Effector memory CD8-positive, alpha-beta T cell (primary cell): Measurements from ENCODE around the gene ZNF423.

ENCODE experiments used
- ATAC-seq: fragments of 150-1000 bp; cut with Tn5 transposase; replicated peaks from 2 replicates; pipeline ENCODE4 v1.10.0; 2021; ENCODE audit warnings: mild to moderate bottlenecking, moderate library complexity
- DNase-seq, 3 experiments: peaks; one replicate each; pipeline ENCODE4 v3.0.0; 2021
- H3K27ac Mint-ChIP-seq, 2 donors: one replicate each; pipeline ENCODE4 v1.8.0; 2022; ENCODE audit warnings: mild to moderate bottlenecking in 2 of 2, mixed read lengths in 2 of 2, moderate library complexity in 2 of 2
- H3K27me3 Mint-ChIP-seq, 2 donors: one replicate each; pipeline ENCODE4 v1.8.0; 2022; ENCODE audit warnings: mixed read lengths in 2 of 2
- H3K36me3 Mint-ChIP-seq: one replicate; pipeline ENCODE4 v1.8.0; 2022; ENCODE audit warnings: mild to moderate bottlenecking, moderate library complexity, mixed read lengths; ENCODE audit not compliant: insufficient read depth
- H3K4me1 Mint-ChIP-seq, 2 donors: one replicate each; pipeline ENCODE4 v1.8.0; 2022; ENCODE audit warnings: low read depth in 2 of 2, mixed read lengths in 2 of 2
- H3K4me3 Mint-ChIP-seq, 2 donors: one replicate each; pipeline ENCODE4 v1.8.0; 2022; ENCODE audit warnings: mild to moderate bottlenecking in 2 of 2, mixed read lengths in 2 of 2, moderate library complexity in 2 of 2
- H3K9me3 Mint-ChIP-seq, 2 donors: one replicate each; pipeline ENCODE4 v1.8.0; 2022; ENCODE audit warnings: mixed read lengths in 2 of 2

ZNF423 gene

GRCh38 chr16:49663081-49664065 lies 192.5 kb downstream of the ZNF423 start:
- H3K27me3 Mint-ChIP-seq: peaks cover 0 to 18% of the 10 kb centered on the region in 2 donors
- DNase-seq (no peak), ATAC-seq (no peak)
- H3K9me3 Mint-ChIP-seq: no peaks in the 10 kb centered on the region
- no peak overlapping the region for H3K4me3 Mint-ChIP-seq
- H3K36me3 Mint-ChIP-seq: no peaks in the 10 kb centered on the region
- no peaks in the 10 kb centered on the region for H3K4me1 Mint-ChIP-seq
- H3K27ac Mint-ChIP-seq: no peak overlapping the region

- peaks cover 3% of the 10 kb centered on the region for H3K36me3 Mint-ChIP-seq
- no peaks in the 10 kb centered on the region for H3K9me3 Mint-ChIP-seq
- H3K4me3 Mint-ChIP-seq: no peak overlapping the region
- ATAC-seq: no peak
- H3K27me3 Mint-ChIP-seq: peaks cover 6 to 23% of the 10 kb centered on the region in 2 donors
- H3K4me1 Mint-ChIP-seq: no peaks in the 10 kb centered on the region
- H3K27ac Mint-ChIP-seq: no peak overlapping the region
- no peak for DNase-seq
These were observed 193.3 kb downstream of the ZNF423 start for GRCh38 chr16:49662569-49662968.

- no peak for DNase-seq
- peaks cover 6 to 23% of the 10 kb centered on the region in 2 donors for H3K27me3 Mint-ChIP-seq
- H3K9me3 Mint-ChIP-seq: no peaks in the 10 kb centered on the region
- no peaks in the 10 kb centered on the region for H3K4me1 Mint-ChIP-seq
- H3K36me3 Mint-ChIP-seq: peaks cover 3% of the 10 kb centered on the region
- no peak for ATAC-seq
- H3K27ac Mint-ChIP-seq: peak overlapping the region in 1 of 2 donors; percentile 20
- no peak overlapping the region for H3K4me3 Mint-ChIP-seq
These were observed 194.3 kb downstream of the ZNF423 start for GRCh38 chr16:49661465-49662187.

- ATAC-seq (no peak), DNase-seq (no peak)
- H3K27me3 Mint-ChIP-seq: peaks cover 6 to 23% of the 10 kb centered on the region in 2 donors
- H3K27ac Mint-ChIP-seq: no peak overlapping the region
- H3K9me3 Mint-ChIP-seq: no peaks in the 10 kb centered on the region
- H3K36me3 Mint-ChIP-seq: peaks cover 3% of the 10 kb centered on the region
- H3K4me3 Mint-ChIP-seq: no peak overlapping the region
- no peaks in the 10 kb centered on the region for H3K4me1 Mint-ChIP-seq
These were observed 195.3 kb downstream of the ZNF423 start for GRCh38 chr16:49660626-49661025.

GRCh38 chr16:49659356-49659755 lies 196.6 kb downstream of the ZNF423 start:
- DNase-seq: no peak
- no peak overlapping the region for H3K27ac Mint-ChIP-seq
- H3K4me1 Mint-ChIP-seq: no peaks in the 10 kb centered on the region

GRCh38 chr16:49658531-49658930 lies 197.4 kb downstream of the ZNF423 start:
- Mint-ChIP-seq H3K27ac (no peak overlapping the region), H3K36me3 (peaks cover 3% of the 10 kb centered on the region), H3K27me3 (peaks cover 6 to 29% of the 10 kb centered on the region in 2 donors), H3K4me1 (no peaks in the 10 kb centered on the region), H3K9me3 (no peaks in the 10 kb centered on the region), H3K4me3 (no peak overlapping the region)
- ATAC-seq (no peak), DNase-seq (no peak)

More at GRCh38 chr16:49659356-49659755, 196.6 kb downstream of the ZNF423 start:
- Mint-ChIP-seq H3K27me3 (peaks cover 6 to 23% of the 10 kb centered on the region in 2 donors), H3K4me3 (no peak overlapping the region), H3K36me3 (peaks cover 3% of the 10 kb centered on the region), H3K9me3 (no peaks in the 10 kb centered on the region)
- no peak for ATAC-seq

GRCh38 chr16:49657736-49658465 lies 198.0 kb downstream of the ZNF423 start:
- H3K27ac Mint-ChIP-seq: no peak overlapping the region
- H3K27me3 Mint-ChIP-seq: peaks cover 6 to 31% of the 10 kb centered on the region in 2 donors
- H3K36me3 Mint-ChIP-seq: peaks cover 3% of the 10 kb centered on the region
- H3K9me3 Mint-ChIP-seq: no peaks in the 10 kb centered on the region
- H3K4me3 Mint-ChIP-seq: no peak overlapping the region
- ATAC-seq (no peak), DNase-seq (no peak)
- H3K4me1 Mint-ChIP-seq: no peaks in the 10 kb centered on the region

- Mint-ChIP-seq H3K9me3 (peaks cover 0 to 1% of the 10 kb centered on the region in 2 donors), H3K4me1 (no peaks in the 10 kb centered on the region), H3K36me3 (peaks cover 3% of the 10 kb centered on the region), H3K27ac (no peak overlapping the region), H3K27me3 (peaks cover 6 to 22% of the 10 kb centered on the region in 2 donors), H3K4me3 (no peak overlapping the region)
- DNase-seq (no peak), ATAC-seq (no peak)
These were observed 201.5 kb downstream of the ZNF423 start for GRCh38 chr16:49654425-49654824.

GRCh38 chr16:49653577-49653976 lies 202.3 kb downstream of the ZNF423 start:
- H3K4me3 Mint-ChIP-seq: no peak overlapping the region
- peaks cover 3% of the 10 kb centered on the region for H3K36me3 Mint-ChIP-seq

GRCh38 chr16:49653173-49653570 lies 202.7 kb downstream of the ZNF423 start:
- Mint-ChIP-seq H3K4me1 (no peaks in the 10 kb centered on the region), H3K27me3 (peaks cover 6 to 12% of the 10 kb centered on the region in 2 donors), H3K4me3 (no peak overlapping the region), H3K9me3 (peaks cover under 1 to 2% of the 10 kb centered on the region in 2 donors), H3K27ac (no peak overlapping the region), H3K36me3 (peaks cover 3% of the 10 kb centered on the region)
- DNase-seq: no peak
- no peak for ATAC-seq

More at GRCh38 chr16:49653577-49653976, 202.3 kb downstream of the ZNF423 start:
- H3K27me3 Mint-ChIP-seq: peaks cover 6 to 16% of the 10 kb centered on the region in 2 donors
- no peak overlapping the region for H3K27ac Mint-ChIP-seq
- H3K9me3 Mint-ChIP-seq: peaks cover 0 to 2% of the 10 kb centered on the region in 2 donors
- no peaks in the 10 kb centered on the region for H3K4me1 Mint-ChIP-seq
- no peak for ATAC-seq
- DNase-seq: no peak

GRCh38 chr16:49652456-49653172 lies 203.3 kb downstream of the ZNF423 start:
- Mint-ChIP-seq H3K27ac (no peak overlapping the region), H3K36me3 (no peaks in the 10 kb centered on the region), H3K9me3 (peaks cover 6 to 7% of the 10 kb centered on the region in 2 donors), H3K27me3 (peaks cover under 1 to 9% of the 10 kb centered on the region in 2 donors), H3K4me3 (no peak overlapping the region), H3K4me1 (no peaks in the 10 kb centered on the region)
- no peak for ATAC-seq
- DNase-seq: no peak

- H3K36me3 Mint-ChIP-seq: no peaks in the 10 kb centered on the region
- H3K4me1 Mint-ChIP-seq: no peaks in the 10 kb centered on the region
- no peak overlapping the region for H3K4me3 Mint-ChIP-seq
- ATAC-seq: no peak
- peaks cover 10 to 12% of the 10 kb centered on the region in 2 donors for H3K9me3 Mint-ChIP-seq
- H3K27me3 Mint-ChIP-seq: peaks cover 0 to 9% of the 10 kb centered on the region in 2 donors
- no peak overlapping the region for H3K27ac Mint-ChIP-seq
- DNase-seq: no peak
These were observed 203.9 kb downstream of the ZNF423 start for GRCh38 chr16:49651996-49652395.
